ENCODE results near the gene LSM3.

Gene LSM3

GRCh38 chr3:14243782-14244181 lies 65.2 kb downstream of the LSM3 start:
- DNase-seq = no peak

GRCh38 chr3:14244521-14245247 lies 66.1 kb downstream of the LSM3 start:
- DNase-seq = no peak

- no peak for DNase-seq
Measured at GRCh38 chr3:14245248-14245639, 66.6 kb downstream of the LSM3 start.

DNA sequence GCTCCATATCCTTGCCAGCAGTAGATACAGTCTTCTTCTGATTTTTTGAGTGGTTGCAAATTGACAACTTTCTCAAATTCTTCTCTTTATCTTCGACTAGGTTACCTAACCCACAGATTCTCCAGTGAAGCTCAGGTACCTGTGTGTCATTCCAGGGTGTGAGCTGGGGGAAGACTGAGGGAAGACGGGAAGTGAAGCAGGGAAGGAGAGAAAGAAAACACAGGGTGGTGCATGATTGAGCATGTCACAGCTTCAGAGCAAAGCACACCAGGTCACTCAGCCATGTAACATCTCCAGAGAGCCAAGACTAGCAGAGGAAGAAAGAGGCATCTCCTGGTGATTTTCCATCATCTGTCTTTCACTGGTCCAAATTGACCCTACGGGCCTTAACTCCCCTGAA lies 67.2 kb downstream of the LSM3 start:
- DNase-seq = no peak

- no peak for DNase-seq
Measured at GRCh38 chr3:14246414-14246813, 67.8 kb downstream of the LSM3 start.

DNA sequence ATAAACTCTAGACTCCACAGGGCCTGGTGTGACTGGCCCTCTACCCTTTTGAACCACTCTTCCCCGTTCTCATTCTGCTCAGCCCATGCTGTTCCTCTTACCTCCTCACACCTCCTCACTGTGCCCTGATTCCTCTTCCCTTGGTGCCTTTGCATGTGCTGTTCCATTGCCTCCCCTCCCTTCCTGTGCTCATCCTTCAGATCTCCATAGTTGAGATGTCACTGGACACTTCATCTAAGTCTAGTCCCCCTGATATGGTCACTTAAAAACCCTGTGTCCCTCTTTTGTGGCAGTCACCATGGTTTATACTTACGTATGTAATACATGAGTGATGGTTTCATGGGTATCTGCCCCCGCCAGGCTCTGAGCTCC lies 69.8 kb downstream of the LSM3 start:
- no peak for DNase-seq

- DNase-seq = no peak
Measured at GRCh38 chr3:14248849-14249523, 70.4 kb downstream of the LSM3 start.
